GM19468 (cell line): ENCODE measurements around the gene GPR151.
A peak's percentile ranks its signal among the peaks of the same experiment; 100 is the strongest.
"Not testable (repeated sequence)": the region's sequence is repeated elsewhere in the genome, so short reads cannot be mapped to it uniquely, and the experiment has no call there.

ENCODE experiments used
- ATAC-seq: cut with Tn5 transposase; IDR thresholded peaks from one replicate; pipeline ENCODE4 v1.9.1; 2021; ENCODE audit warnings: mild to moderate bottlenecking, moderate library complexity, moderate number of reproducible peaks; ENCODE audit not compliant: unreplicated experiment; ENCODE audit errors: extremely low read depth

GPR151 gene

GRCh38 chr5:146516151-146516475 lies at the start of gene GPR151:
Gene GPR151, minus strand, starts transcription at chr5:146516190. Its CDS starts 77 bp downstream, at chr5:146516113.
- no peak for ATAC-seq

GRCh38 chr5:146564007-146564762 lies 48.2 kb upstream of the GPR151 start:
- ATAC-seq = no peak

- no peak for ATAC-seq
These were observed 46.5 kb upstream of the GPR151 start for GRCh38 chr5:146562461-146562860.

- ATAC-seq = no peak
These were observed 45.7 kb upstream of the GPR151 start for GRCh38 chr5:146561711-146562110.

- ATAC-seq = no peak
These were observed 44.3 kb upstream of the GPR151 start for GRCh38 chr5:146560205-146560812.

GRCh38 chr5:146556884-146557283 lies 40.9 kb upstream of the GPR151 start:
- ATAC-seq = not testable (repeated sequence)

GRCh38 chr5:146553446-146553845 lies 37.5 kb upstream of the GPR151 start:
- ATAC-seq = no peak

- ATAC-seq = no peak
These were observed 33.6 kb upstream of the GPR151 start for GRCh38 chr5:146549615-146550014.

- peak; percentile 30 for ATAC-seq
These were observed 32.9 kb upstream of the GPR151 start for GRCh38 chr5:146548781-146549449.

- no peak for ATAC-seq
These were observed 28.2 kb upstream of the GPR151 start for GRCh38 chr5:146544232-146544631.

GRCh38 chr5:146541958-146542849 lies 26.2 kb upstream of the GPR151 start:
- peak; percentile 90 for ATAC-seq

- no peak for ATAC-seq
These were observed 24.4 kb upstream of the GPR151 start for GRCh38 chr5:146540414-146540813.

- no peak for ATAC-seq
These were observed 24.0 kb upstream of the GPR151 start for GRCh38 chr5:146539973-146540372.

GRCh38 chr5:146538432-146538831 lies 22.4 kb upstream of the GPR151 start:
- ATAC-seq = no peak

- ATAC-seq = no peak
These were observed 17.9 kb upstream of the GPR151 start for GRCh38 chr5:146533882-146534281.

- peak; percentile 75 for ATAC-seq
These were observed 17.4 kb upstream of the GPR151 start for GRCh38 chr5:146533260-146533857.

GRCh38 chr5:146529984-146530383 lies 14.0 kb upstream of the GPR151 start:
- peak; percentile 70 for ATAC-seq

GRCh38 chr5:146528236-146528635 lies 12.2 kb upstream of the GPR151 start:
- ATAC-seq = no peak

- ATAC-seq = no peak
These were observed 11.8 kb upstream of the GPR151 start for GRCh38 chr5:146527785-146528184.

- ATAC-seq = no peak
These were observed 7.7 kb upstream of the GPR151 start for GRCh38 chr5:146523698-146524097.
